ENCODE measurements around the gene MMP17.

DNA sequence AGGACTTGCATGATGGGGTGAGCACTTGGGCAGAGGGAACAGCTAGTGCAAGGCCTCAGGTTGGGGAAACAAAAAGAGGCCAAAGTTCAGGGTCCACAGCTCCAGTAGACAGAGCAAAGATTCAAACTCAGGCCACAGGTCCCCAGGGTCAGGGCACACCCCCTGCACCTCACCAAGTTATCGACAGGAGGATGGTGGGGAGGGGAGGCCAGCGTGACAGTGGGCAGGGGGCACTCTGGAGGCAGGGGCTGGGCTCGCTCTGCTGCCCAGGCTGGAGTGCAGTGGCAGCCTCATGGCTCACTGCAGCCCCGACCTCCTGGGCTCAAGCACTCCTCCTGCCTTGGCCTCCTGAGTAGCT is 33.9 kb downstream of the MMP17 start:
- TF ChIP-seq EZH2 (IDR thresholded peaks at IDR 0.05; ENCODE audit: low read length): no peak
- TF ChIP-seq CTCF (optimal IDR thresholded peaks at IDR 0.05 in 1 of 3, IDR thresholded peaks at IDR 0.05 in 1 of 3, conservative IDR thresholded peaks at IDR 0.05 in 1 of 3; ENCODE audit: extremely low read depth in 1 of 3, insufficient read depth in 2 of 3, low read length in 3 of 3): no peak
